ENCODE measurements around the gene LANCL3. TPM values are rescaled to one million over a fixed set of nuclear protein-coding genes. Genes with fewer than 3 reads are reported as not detected.

The LANCL3 gene
- total and polyA plus RNA-seq, 12 donors: 0.04 to 0.69 (median 0.14) TPM

DNA sequence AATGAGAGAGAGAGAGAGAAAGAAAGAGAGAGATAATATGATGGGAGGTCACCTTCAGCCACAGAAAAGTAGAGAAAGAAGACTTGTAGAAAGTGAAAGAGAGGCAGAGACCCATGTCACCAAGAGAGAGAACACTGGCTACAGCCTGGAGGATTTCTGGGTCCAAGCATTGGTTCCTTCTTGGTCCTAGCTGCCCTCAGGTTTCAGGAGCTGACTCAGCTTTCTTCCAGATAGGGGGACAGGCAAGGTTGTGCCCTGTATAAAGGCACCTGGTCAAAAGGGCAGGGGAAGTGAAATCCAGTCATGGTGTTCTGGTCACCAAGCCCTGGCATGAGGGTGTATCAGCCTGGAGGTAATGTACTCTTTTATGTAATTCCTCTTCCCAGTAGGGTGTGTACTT is 66.6 kb downstream of the LANCL3 start:
- intact Hi-C loops (cut with DNase I): no loop called here
- TF ChIP-seq POLR2A (IDR thresholded peaks at IDR 0.05): no peak
- TF ChIP-seq, protein P1, sequence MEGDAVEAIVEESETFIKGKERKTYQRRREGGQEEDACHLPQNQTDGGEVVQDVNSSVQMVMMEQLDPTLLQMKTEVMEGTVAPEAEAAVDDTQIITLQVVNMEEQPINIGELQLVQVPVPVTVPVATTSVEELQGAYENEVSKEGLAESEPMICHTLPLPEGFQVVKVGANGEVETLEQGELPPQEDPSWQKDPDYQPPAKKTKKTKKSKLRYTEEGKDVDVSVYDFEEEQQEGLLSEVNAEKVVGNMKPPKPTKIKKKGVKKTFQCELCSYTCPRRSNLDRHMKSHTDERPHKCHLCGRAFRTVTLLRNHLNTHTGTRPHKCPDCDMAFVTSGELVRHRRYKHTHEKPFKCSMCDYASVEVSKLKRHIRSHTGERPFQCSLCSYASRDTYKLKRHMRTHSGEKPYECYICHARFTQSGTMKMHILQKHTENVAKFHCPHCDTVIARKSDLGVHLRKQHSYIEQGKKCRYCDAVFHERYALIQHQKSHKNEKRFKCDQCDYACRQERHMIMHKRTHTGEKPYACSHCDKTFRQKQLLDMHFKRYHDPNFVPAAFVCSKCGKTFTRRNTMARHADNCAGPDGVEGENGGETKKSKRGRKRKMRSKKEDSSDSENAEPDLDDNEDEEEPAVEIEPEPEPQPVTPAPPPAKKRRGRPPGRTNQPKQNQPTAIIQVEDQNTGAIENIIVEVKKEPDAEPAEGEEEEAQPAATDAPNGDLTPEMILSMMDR (IDR thresholded peaks at IDR 0.05): no peak
- H3K4me1 ChIP-seq (replicated peaks in 1 of 2): no peaks in the 10 kb centered on the region
- no peaks in the 10 kb centered on the region for H3K36me3 ChIP-seq (replicated peaks in 1 of 2)
- H3K4me3 ChIP-seq: no peak overlapping the region
- no peak overlapping the region for H3K27ac ChIP-seq
- DNase-seq: no peak
- no peaks in the 10 kb centered on the region for H3K9me3 ChIP-seq (replicated peaks in 1 of 3)
- peaks cover 6% of the 10 kb centered on the region for H3K27me3 ChIP-seq

DNA sequence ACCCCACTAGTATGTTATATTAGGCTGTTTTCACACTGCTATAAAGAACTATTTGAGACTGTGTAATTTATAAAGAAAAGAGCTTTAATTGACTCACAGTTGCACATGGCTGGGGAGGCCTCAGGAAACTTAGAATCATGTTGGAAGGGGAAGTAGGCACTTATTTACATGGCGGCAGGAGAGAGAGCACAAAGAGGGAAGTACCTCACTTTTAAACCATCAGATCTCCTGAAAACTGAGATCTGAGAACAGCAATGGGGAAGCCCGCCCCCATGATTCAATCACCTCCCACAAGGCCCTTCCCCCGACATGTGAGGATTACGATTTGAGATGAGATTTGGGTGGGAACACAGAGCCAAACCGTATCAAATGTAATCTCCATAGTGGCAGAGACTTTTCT is 68.7 kb downstream of the LANCL3 start:
- no peaks in the 10 kb centered on the region for H3K4me1 ChIP-seq (replicated peaks in 1 of 2)
- DNase-seq: no peak
- H3K36me3 ChIP-seq (replicated peaks in 1 of 2): no peaks in the 10 kb centered on the region
- no peaks in the 10 kb centered on the region for H3K9me3 ChIP-seq (replicated peaks in 1 of 3)
- H3K27me3 ChIP-seq: peaks cover 6% of the 10 kb centered on the region
- TF ChIP-seq, protein P1 (IDR thresholded peaks at IDR 0.05): no peak
- TF ChIP-seq POLR2A (IDR thresholded peaks at IDR 0.05): no peak
- intact Hi-C loops (cut with DNase I): no loop called here
- no peak overlapping the region for H3K27ac ChIP-seq
- WGBS, 4 donors: 52 to 81% (median 74%) methylated on average over 2 to 5 of the region's 5 CpGs
- no peak overlapping the region for H3K4me3 ChIP-seq

DNA sequence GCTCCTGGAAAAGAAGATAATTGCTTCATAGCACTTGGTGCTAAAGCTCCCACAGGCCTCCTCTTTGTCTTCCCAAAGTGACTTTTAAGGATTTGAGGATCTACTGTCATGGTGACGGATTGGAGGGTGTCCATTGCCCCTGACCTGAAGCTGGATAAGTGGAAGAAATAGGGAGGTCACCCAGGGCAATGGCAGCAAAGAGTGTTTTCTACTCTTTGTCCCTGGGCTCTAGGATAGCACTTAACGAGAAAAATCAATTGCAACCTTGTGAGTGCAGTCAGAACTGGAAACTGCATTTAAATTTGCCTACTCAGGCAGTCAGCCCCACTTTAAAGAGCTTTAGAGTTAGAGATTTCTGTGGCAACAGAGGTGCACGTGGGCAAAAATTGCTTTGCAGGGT is 70.4 kb downstream of the LANCL3 start:
- Histone ChIP-seq H3K4me1 (replicated peaks in 1 of 2) (no peaks in the 10 kb centered on the region), H3K27me3 (peaks cover 7% of the 10 kb centered on the region), H3K4me3 (no peak overlapping the region), H3K27ac (no peak overlapping the region), H3K9me3 (replicated peaks in 1 of 3) (no peaks in the 10 kb centered on the region), H3K36me3 (replicated peaks in 1 of 2) (no peaks in the 10 kb centered on the region)
- WGBS, 4 donors: 42 to 100% (median 69%) methylated on average over 2 to 3 of the region's 3 CpGs
- DNase-seq: no peak
- TF ChIP-seq POLR2A (IDR thresholded peaks at IDR 0.05): no peak
- TF ChIP-seq, protein P1 (IDR thresholded peaks at IDR 0.05): no peak
- intact Hi-C loops (cut with DNase I): no loop called here

DNA sequence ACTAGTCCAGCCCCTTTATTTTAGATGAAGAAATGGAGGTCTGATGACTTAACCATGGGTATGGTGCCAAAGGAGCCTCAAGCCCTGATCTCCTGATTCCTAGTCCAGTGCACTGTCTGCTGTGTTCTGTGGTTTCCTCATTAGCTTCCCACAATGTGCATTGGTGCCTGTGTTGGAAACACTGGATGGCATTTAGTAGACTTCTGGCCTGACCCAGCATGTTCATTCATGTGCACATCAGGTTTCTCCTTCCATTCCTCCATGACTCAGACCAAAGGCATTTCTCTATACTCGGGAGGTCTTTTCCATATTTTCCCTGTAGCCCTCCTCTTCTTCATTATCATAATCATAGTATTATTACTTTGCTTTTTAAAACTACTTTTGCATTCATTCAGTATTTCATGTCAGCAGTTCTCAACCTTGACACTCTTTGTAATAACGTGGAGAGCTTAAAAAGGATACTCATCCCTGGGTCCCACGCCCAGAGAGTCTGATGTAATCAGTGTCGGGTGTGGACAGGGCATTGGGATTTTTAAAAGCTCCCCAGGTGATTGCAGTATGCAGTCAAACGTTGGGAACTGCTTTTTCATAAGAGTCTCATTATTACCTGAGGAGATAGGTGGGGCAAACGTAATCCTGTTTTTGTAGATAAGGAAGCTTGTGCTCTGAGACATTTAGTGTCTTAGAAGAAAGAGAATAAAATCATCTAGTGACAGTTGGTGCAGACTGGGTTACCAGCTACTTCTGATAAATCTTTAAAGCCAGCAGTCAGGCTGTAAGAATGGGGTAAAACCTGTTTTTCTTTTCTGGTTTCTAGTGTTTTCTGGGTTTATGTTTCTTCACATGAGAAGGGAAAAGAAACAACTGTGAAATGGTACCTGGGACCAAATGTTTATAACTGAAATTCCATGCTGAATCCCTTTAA is 73.2 kb downstream of the LANCL3 start:
- H3K27me3 ChIP-seq: peaks cover 3% of the 10 kb centered on the region
- H3K4me1 ChIP-seq (replicated peaks in 1 of 2): no peaks in the 10 kb centered on the region
- H3K4me3 ChIP-seq: no peak overlapping the region
- intact Hi-C loops (cut with DNase I): no loop called here
- no peaks in the 10 kb centered on the region for H3K36me3 ChIP-seq (replicated peaks in 1 of 2)
- 40 to 72% (median 45%) methylated on average over 6 of the region's 6 CpGs for WGBS, 4 donors
- no peak for TF ChIP-seq POLR2A (IDR thresholded peaks at IDR 0.05)
- TF ChIP-seq, protein P1 (IDR thresholded peaks at IDR 0.05): no peak
- no peak overlapping the region for H3K27ac ChIP-seq
- H3K9me3 ChIP-seq (replicated peaks in 1 of 3): no peaks in the 10 kb centered on the region
- DNase-seq: no peak
